Activated T-cell treated with anti-CD3 and anti-CD28 coated beads for 4 hours (primary cell): ENCODE data around the gene PLA2G12B.
"Not testable (repeated sequence)": the region's sequence is repeated elsewhere in the genome, so short reads cannot be mapped to it uniquely, and the experiment has no call there.

ENCODE experiments used
- DNase-seq: peaks from one replicate; pipeline ENCODE4 v3.0.0-alpha.2; 2020

Gene PLA2G12B

DNA sequence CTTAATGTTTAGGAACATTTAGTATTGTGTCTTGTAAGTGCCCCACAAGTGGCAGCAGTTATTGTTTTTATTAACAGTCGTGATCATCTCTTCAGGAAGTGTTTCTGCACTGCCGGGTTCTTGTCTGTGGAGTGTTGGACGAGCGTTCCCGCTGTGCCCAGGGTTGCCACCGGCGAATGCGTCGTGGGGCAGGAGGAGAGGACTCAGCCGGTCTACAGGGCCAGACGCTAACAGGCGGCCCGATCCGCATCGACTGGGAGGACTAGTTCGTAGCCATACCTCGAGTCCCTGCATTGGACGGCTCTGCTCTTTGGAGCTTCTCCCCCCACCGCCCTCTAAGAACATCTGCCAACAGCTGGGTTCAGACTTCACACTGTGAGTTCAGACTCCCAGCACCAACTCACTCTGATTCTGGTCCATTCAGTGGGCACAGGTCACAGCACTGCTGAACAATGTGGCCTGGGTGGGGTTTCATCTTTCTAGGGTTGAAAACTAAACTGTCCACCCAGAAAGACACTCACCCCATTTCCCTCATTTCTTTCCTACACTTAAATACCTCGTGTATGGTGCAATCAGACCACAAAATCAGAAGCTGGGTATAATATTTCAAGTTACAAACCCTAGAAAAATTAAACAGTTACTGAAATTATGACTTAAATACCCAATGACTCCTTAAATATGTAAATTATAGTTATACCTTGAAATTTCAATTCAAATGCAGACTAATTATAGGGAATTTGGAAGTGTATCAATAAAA, 22.2 kb downstream of the PLA2G12B start:
- no peak for DNase-seq

DNA sequence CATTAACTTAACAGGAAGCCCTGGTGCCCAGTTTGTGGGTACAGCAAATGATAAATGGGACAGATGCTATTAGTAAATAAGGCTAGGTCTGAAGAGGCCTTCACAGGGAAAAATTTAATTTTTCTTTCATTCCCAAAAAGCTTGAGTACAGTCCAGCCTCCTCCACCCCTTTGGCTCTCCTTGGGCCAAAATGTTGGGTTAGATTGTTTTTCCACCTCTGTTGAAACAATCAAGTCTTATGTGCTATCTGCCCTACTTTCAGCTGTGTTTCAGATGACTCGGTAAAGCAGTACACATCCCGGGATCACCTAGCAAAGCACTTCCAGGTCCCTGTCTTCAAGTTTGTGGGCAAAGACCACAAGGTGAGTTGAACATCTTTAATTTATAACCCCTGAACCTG, 24.3 kb downstream of the PLA2G12B start:
- no peak for DNase-seq

GRCh38 chr10:72928798-72929197, 25.8 kb downstream of the PLA2G12B start:
- no peak for DNase-seq

GRCh38 chr10:72927485-72927884, 27.1 kb downstream of the PLA2G12B start:
- no peak for DNase-seq

GRCh38 chr10:72925951-72926465, 28.6 kb downstream of the PLA2G12B start:
- no peak for DNase-seq

GRCh38 chr10:72924351-72924750, 30.3 kb downstream of the PLA2G12B start:
- no peak for DNase-seq

DNA sequence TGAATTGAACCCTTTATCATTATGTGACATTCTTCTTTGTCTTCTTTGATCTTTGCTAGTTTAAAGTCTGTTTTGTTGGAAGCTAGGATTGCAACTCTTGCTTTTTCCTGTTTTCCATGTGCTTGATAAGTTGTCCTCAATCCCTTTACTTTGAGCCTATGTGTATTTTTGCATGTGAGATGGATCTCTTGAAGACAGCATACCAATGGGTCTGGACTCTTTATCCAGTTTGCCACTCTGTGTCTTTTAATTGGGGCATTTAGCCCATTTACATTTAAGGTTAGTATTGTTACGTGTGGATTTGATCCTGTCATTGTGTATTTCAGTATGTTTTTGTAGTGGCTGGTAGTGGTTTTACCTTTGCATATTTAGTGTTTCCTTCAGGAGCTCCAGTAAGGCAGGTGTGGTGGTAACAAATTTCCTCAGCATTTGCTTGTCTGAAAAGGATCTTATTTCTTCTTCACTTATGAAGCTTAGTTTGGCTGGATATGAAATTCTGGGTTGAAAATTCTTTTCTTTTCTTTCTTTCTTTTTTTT, 33.4 kb downstream of the PLA2G12B start:
- DNase-seq: not testable (repeated sequence)

DNA sequence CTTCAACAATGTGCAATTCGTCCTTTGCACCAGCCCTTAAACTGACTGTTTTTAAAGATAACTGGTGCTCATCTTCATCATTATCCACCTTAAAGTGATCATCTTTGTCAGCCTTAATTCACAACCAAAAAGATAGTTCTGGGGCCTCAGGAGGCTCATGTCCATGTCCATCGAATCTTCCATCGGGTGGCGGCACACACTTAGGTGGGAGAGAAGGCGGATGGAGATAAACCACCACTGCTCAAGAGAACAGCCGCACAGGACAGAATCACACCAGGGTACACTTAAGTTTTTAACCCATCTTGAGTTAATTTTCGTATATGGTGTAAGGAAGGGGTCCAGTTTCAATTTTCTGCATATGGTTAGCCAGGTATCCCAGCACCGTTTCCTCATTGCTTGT, 36.3 kb downstream of the PLA2G12B start:
- no peak for DNase-seq

- not testable (repeated sequence) for DNase-seq
Observed at GRCh38 chr10:72917803-72918332, 36.7 kb downstream of the PLA2G12B start.

DNA sequence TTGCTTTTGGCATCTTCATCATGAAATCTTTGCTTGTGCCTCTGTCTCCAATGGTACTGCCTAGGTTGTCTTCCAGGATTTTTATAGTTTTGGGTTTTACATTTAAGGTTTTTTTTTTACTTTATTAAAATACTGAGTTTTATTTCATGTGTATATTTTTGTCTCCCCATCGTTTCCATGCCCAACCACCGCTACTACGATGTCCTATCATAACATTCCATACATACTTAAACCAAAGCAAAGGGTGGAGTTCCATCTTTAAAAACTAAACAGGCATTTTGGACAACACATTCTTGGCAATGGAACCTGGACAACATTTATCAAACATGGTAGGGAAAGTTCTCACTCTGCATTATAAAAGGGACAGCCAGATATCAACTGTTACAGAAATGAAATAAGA, 37.4 kb downstream of the PLA2G12B start:
- DNase-seq: not testable (repeated sequence)

DNA sequence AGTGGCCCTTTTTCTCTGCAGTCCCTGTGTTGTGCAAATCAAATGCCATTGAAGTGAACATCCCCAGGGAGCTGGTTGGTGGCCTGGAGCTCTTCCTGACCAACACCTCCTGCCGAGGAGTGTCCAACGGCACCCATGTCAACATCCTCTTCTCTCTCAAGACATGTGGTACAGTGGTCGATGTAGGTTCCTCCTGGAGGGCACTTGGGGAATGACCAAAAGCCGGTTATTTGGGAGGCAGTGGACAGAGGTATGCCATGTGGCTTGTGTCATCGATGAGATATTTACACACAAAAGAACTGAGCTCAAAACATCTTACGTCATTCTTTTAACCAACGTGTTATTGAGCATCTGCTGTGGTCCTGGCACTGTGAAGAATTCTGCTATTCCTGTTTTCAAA, 41.3 kb downstream of the PLA2G12B start:
- no peak for DNase-seq

GRCh38 chr10:72912736-72913135, 41.9 kb downstream of the PLA2G12B start:
- no peak for DNase-seq

DNA sequence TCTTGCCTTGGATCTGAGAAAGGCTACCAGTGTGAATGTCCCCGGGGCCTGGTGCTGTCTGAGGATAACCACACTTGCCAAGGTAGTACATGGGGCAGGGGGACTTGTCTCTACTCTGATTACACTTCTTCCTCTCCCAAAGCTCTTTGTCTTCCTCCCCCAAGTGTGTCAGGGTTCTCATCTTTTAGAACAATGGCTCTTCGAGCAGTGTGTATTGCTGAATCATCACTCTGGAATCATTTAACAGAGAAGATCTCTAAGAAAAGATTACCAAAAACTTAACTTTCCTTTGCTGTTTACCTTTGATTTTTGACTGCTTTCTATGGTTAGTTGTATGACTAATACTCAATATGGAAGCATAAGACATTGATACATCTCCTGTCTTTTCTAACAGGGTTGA, 42.8 kb downstream of the PLA2G12B start:
- no peak for DNase-seq

DNA sequence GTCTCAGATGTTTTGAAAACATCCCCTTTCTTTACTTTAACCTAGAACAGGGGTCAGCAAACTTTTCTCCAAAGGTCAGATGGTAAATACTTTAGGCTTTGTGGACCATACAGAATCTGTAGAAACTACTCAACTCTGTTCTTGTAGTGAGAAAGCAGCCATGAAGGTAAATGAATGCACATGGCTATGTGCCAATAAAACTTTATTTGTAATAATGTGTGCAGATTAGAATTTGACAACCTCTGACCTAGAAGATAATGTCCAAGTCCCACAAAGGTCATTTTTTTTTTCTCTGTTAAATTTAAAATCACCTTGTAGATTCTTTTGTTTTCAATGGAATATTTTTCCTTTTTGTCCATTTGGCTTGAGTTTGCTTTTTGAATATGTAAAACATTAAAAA, 43.9 kb downstream of the PLA2G12B start:
- no peak for DNase-seq

DNA sequence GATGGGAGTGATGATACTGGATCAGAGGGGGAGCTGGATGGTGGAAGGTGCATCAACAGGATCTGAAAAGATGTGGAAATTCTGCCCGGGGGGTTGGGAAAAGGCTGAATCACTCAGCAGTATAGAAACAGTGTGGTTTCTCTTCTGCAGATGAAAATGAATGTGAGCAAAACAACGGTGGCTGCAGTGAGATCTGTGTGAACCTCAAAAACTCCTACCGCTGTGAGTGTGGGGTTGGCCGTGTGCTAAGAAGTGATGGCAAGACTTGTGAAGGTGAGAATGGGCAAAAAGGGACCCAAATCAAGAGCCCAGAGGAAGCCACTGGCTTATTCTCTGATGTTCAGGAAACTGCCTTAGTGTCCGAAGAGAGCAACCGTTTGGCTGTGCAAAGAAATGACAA, 48.2 kb downstream of the PLA2G12B start:
- no peak for DNase-seq

DNA sequence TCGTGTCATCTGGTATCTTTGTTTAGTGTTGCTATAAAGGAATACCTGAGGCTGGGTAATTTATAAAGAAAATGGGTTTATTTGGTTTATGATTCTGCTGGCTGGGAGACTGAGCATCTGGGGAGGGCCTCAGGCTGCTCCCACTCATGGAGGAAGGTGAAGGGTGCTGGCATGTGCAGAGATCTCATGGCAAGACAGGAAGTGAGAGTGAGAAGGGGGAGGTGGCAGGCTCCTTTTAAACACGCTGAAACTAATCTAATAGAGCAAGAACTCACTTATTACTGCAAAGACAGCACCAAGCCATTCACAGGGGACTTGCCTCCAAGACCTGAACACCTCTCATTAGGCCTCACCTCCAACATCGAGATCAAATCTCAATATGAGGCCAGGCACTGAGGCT, 49.8 kb downstream of the PLA2G12B start:
- DNase-seq: no peak

GRCh38 chr10:72903941-72904446, 50.6 kb downstream of the PLA2G12B start:
- not testable (repeated sequence) for DNase-seq

GRCh38 chr10:72899545-72899944, 55.1 kb downstream of the PLA2G12B start:
- no peak for DNase-seq

DNA sequence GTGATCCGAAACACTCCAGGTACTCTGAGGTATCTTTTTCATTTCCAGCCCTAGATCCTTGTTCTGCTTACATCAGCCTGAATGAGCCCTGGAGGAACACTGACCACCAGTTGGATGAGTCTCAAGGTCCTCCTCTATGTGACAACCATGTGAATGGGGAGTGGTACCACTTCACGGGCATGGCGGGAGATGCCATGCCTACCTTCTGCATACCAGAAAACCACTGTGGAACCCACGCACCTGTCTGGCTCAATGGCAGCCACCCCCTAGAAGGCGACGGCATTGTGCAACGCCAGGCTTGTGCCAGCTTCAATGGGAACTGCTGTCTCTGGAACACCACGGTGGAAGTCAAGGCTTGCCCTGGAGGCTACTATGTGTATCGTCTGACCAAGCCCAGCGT, 56.0 kb downstream of the PLA2G12B start:
- no peak for DNase-seq

DNA sequence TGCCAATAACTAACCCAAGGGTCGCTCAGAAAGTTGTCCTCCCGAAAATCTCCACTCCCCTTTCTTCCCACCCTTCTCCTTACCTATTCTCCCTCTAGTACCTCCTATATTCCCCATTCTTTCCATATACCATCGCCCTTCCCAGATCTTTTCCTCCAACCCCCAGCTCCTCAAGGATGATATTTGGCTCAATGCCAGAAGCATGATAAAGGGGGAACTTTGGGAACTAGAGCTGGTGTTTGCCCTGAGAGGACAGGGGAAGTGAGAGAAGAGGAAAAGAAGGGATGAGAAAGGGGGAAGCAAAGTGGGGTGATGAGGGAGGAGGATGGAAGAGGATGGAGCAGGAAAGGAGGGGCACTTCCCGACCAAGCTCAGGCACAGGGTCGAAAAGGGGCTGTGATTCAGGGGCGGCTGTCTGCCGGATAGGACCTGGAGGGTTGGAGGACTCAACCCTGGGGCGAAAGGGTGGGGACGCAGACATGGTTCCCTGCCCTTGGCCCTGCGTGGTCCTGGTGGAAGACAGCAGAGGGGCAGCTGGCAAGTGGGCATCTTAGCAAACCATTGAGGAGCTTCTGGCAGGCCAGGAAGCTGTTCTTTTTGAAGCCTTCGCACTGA, 59.3 kb downstream of the PLA2G12B start:
- DNase-seq: no peak

GRCh38 chr10:72893136-72893798, 61.3 kb downstream of the PLA2G12B start, which contains the start of gene OIT3:
Gene OIT3, plus strand, starts transcription at chr10:72893739. Its CDS starts 60 bp downstream, at chr10:72893799.
- DNase-seq: no peak

- DNase-seq: no peak
Observed at GRCh38 chr10:72890086-72890485, 64.5 kb downstream of the PLA2G12B start.

- no peak for DNase-seq
Observed at GRCh38 chr10:72889391-72889831, 65.2 kb downstream of the PLA2G12B start.
